Natural killer cell (primary cell): ENCODE measurements around the gene MRPL10. TPM values are rescaled to one million over a fixed set of nuclear protein-coding genes. Genes with fewer than 3 reads are reported as not detected.

Experiments
- ATAC-seq, 3 donors: fragments of 150-1000 bp in 2 of 3; fragments of 200-7000 bp in 1 of 3; cut with Tn5 transposase; 1 replicate in 1 of 3; 2 replicates in 2 of 3; pipeline ENCODE4 v1.10.0; 2021; ENCODE audit warnings: mild to moderate bottlenecking in 2 of 3, moderate library complexity in 2 of 3
- DNase-seq, 2 donors: peaks; one replicate each; pipeline versions ENCODE4 v3.0.0 to v3.0.0-alpha.2; 2013 to 2021; ENCODE audit warnings: mixed read lengths in 1 of 2
- H3K27ac ChIP-seq: one replicate; pipeline ENCODE4 v1.5.1; 2013; ENCODE audit warnings: mild to moderate bottlenecking, low read length
- H3K27me3 ChIP-seq: one replicate; pipeline ENCODE4 v1.6.1; 2013; ENCODE audit warnings: low read length; ENCODE audit not compliant: control insufficient read depth, insufficient read depth
- H3K36me3 ChIP-seq: one replicate; pipeline ENCODE4 v1.6.1; 2013; ENCODE audit warnings: low read length; ENCODE audit not compliant: control insufficient read depth, insufficient read depth
- H3K4me1 ChIP-seq: one replicate; pipeline ENCODE4 v1.6.1; 2013; ENCODE audit warnings: low read length; ENCODE audit not compliant: control insufficient read depth, insufficient read depth
- H3K4me3 ChIP-seq: one replicate; pipeline ENCODE4 v1.5.1; 2013; ENCODE audit warnings: low read length
- H3K9me3 ChIP-seq: one replicate; pipeline ENCODE4 v1.6.1; 2013; ENCODE audit warnings: low read length; ENCODE audit not compliant: control insufficient read depth, insufficient read depth
- H3K27ac Mint-ChIP-seq, 2 donors: one replicate each; pipeline ENCODE4 v1.8.0; 2022; ENCODE audit warnings: mild to moderate bottlenecking in 2 of 2, mixed read lengths in 2 of 2, moderate library complexity in 1 of 2
- H3K27me3 Mint-ChIP-seq, 2 donors: one replicate each; pipeline ENCODE4 v1.8.0; 2022; ENCODE audit warnings: low read depth in 2 of 2, mixed read lengths in 2 of 2
- H3K36me3 Mint-ChIP-seq: one replicate; pipeline ENCODE4 v1.8.0; 2022; ENCODE audit warnings: mixed read lengths
- H3K4me1 Mint-ChIP-seq, 2 donors: one replicate each; pipeline ENCODE4 v1.8.0; 2022; ENCODE audit warnings: mixed read lengths in 2 of 2
- H3K4me3 Mint-ChIP-seq: one replicate; pipeline ENCODE4 v1.8.0; 2022; ENCODE audit warnings: mild to moderate bottlenecking, moderate library complexity, mixed read lengths
- H3K9me3 Mint-ChIP-seq, 2 donors: one replicate each; pipeline ENCODE4 v1.8.0; 2022; ENCODE audit warnings: mixed read lengths in 2 of 2
- WGBS: methylation state at CpG from one replicate; pipeline ENCODE4 v1.1.7; 2013; ENCODE audit warnings: missing lambda C conversion rate; ENCODE audit not compliant: insufficient coverage; 5-methylcytosine and 5-hydroxymethylcytosine counted together
- intact Hi-C: fragments of 100-400 bp; cut with micrococcal nuclease; formaldehyde crosslinking; loops from one replicate; pipeline ENCODE4 v1.14.2; 2022
- total RNA-seq, 4 donors: library from RNA; stranded (reverse); fragments of 120-200 nt in 1 of 4; gene quantifications; one replicate each; pipeline versions ENCODE4 v1.2.3 to v1.2.4, GENCODE V29; 2013 to 2022
- TF ChIP-seq, protein P1 (sequence below): fragments of 200-600 bp; IDR thresholded peaks from one replicate; pipeline ENCODE4 v1.8.0; 2022; ENCODE audit warnings: antibody characterized with exemption

MRPL10 gene
- total RNA-seq, 3 donors from 2014 or later (not counting 1 experiment from before 2014, with no cell fraction given): 106 to 232 (median 144) TPM

DNA sequence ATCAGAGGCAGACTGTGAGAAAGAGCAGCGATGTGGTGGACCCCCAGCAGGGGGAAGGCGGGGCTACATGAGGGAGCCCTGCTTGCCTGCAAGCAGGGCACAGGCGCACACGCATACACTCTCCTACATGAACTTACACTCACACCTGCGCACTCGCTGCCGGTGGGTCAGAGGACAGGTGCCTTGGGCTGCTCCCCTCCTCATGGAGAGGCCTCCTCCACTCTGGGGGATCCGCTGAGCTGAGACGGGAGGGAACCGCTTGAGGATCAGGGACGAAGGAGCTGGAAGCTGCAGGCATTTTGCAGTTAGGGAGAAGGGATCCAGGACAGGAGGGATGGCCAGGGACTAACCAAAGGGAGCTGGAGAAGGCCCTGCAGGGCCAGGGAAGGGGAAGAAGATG, 23.9 kb downstream of the MRPL10 start:
- intact Hi-C loops: no loop called here
- H3K27ac Mint-ChIP-seq: peak overlapping the region; percentile 45 to 93
- H3K36me3 Mint-ChIP-seq: peaks cover 20% of the 10 kb centered on the region

GRCh38 chr17:47806913-47807255, 24.5 kb downstream of the MRPL10 start:
- no peaks in the 10 kb centered on the region for H3K27me3 ChIP-seq
- no peak for DNase-seq
- peaks cover 42% of the 10 kb centered on the region for H3K36me3 ChIP-seq
- H3K4me3 ChIP-seq: no peak overlapping the region
- TF ChIP-seq, protein P1, sequence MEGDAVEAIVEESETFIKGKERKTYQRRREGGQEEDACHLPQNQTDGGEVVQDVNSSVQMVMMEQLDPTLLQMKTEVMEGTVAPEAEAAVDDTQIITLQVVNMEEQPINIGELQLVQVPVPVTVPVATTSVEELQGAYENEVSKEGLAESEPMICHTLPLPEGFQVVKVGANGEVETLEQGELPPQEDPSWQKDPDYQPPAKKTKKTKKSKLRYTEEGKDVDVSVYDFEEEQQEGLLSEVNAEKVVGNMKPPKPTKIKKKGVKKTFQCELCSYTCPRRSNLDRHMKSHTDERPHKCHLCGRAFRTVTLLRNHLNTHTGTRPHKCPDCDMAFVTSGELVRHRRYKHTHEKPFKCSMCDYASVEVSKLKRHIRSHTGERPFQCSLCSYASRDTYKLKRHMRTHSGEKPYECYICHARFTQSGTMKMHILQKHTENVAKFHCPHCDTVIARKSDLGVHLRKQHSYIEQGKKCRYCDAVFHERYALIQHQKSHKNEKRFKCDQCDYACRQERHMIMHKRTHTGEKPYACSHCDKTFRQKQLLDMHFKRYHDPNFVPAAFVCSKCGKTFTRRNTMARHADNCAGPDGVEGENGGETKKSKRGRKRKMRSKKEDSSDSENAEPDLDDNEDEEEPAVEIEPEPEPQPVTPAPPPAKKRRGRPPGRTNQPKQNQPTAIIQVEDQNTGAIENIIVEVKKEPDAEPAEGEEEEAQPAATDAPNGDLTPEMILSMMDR: no peak
- Mint-ChIP-seq H3K4me3 (no peak overlapping the region), H3K36me3 (peaks cover 15% of the 10 kb centered on the region), H3K4me1 (peaks cover 16 to 22% of the 10 kb centered on the region in 2 donors), H3K27me3 (no peaks in the 10 kb centered on the region), H3K9me3 (no peaks in the 10 kb centered on the region), H3K27ac (peak overlapping the region; percentile 45 to 93)
- peaks cover 11% of the 10 kb centered on the region for H3K4me1 ChIP-seq
- no peak for ATAC-seq
- no peaks in the 10 kb centered on the region for H3K9me3 ChIP-seq
- H3K27ac ChIP-seq: no peak overlapping the region
- WGBS: 94% methylated on average over 9 of the region's 9 CpGs
- intact Hi-C loops: no loop called here

More for the DNA sequence above, 23.9 kb downstream of the MRPL10 start:
- Histone ChIP-seq H3K27ac (no peak overlapping the region), H3K27me3 (no peaks in the 10 kb centered on the region), H3K36me3 (peaks cover 45% of the 10 kb centered on the region), H3K4me1 (peaks cover 11% of the 10 kb centered on the region), H3K9me3 (no peaks in the 10 kb centered on the region), H3K4me3 (no peak overlapping the region)
- H3K9me3 Mint-ChIP-seq: no peaks in the 10 kb centered on the region
- no peak overlapping the region for H3K4me3 Mint-ChIP-seq
- H3K27me3 Mint-ChIP-seq: no peaks in the 10 kb centered on the region
- TF ChIP-seq, protein P1: no peak
- DNase-seq: no peak
- 99% methylated on average over 10 of the region's 11 CpGs for WGBS
- no peak for ATAC-seq
- H3K4me1 Mint-ChIP-seq: peaks cover 22 to 27% of the 10 kb centered on the region in 2 donors

- DNase-seq (no peak), ATAC-seq (no peak)
- H3K4me3 Mint-ChIP-seq: no peak overlapping the region
- no peaks in the 10 kb centered on the region for H3K9me3 ChIP-seq
- peak overlapping the region; percentile 23 to 93 for H3K27ac Mint-ChIP-seq
- peaks cover 10 to 15% of the 10 kb centered on the region in 2 donors for H3K4me1 Mint-ChIP-seq
- peaks cover 40% of the 10 kb centered on the region for H3K36me3 ChIP-seq
- no peak overlapping the region for H3K4me3 ChIP-seq
- H3K9me3 Mint-ChIP-seq: no peaks in the 10 kb centered on the region
- no peak overlapping the region for H3K27ac ChIP-seq
- no peaks in the 10 kb centered on the region for H3K27me3 ChIP-seq
- TF ChIP-seq, protein P1: no peak
- no peaks in the 10 kb centered on the region for H3K27me3 Mint-ChIP-seq
- H3K4me1 ChIP-seq: peaks cover 11% of the 10 kb centered on the region
- peaks cover 9% of the 10 kb centered on the region for H3K36me3 Mint-ChIP-seq
- WGBS: 89% methylated on average over 16 of the region's 16 CpGs
- intact Hi-C loops: no loop called here
Measured at GRCh38 chr17:47806026-47806912, 25.1 kb downstream of the MRPL10 start.
